Cardiac fibroblast (primary cell): Measurements from ENCODE around the gene HP1BP3.

ENCODE experiments used
- DNase-seq, 2 donors: peaks; one replicate each; pipeline versions ENCODE4 v3.0.0 to v3.0.0-alpha.2; 2010; ENCODE audit warnings: low read depth in 2 of 2
- H3K4me3 ChIP-seq, 2 donors: replicated peaks in 1 of 2; 1 replicate in 1 of 2; 2 replicates in 1 of 2; pipeline ENCODE4 v1.5.1; 2011; ENCODE audit warnings: low read depth in 2 of 2, low read length in 2 of 2, mild to moderate bottlenecking in 2 of 2, moderate library complexity in 1 of 2
- TF ChIP-seq, protein P1 (sequence below): IDR thresholded peaks from one replicate; pipeline ENCODE4 v1.5.1; 2011; ENCODE audit warnings: low read depth, mild to moderate bottlenecking, low read length, inconsistent platforms

HP1BP3 gene

DNA sequence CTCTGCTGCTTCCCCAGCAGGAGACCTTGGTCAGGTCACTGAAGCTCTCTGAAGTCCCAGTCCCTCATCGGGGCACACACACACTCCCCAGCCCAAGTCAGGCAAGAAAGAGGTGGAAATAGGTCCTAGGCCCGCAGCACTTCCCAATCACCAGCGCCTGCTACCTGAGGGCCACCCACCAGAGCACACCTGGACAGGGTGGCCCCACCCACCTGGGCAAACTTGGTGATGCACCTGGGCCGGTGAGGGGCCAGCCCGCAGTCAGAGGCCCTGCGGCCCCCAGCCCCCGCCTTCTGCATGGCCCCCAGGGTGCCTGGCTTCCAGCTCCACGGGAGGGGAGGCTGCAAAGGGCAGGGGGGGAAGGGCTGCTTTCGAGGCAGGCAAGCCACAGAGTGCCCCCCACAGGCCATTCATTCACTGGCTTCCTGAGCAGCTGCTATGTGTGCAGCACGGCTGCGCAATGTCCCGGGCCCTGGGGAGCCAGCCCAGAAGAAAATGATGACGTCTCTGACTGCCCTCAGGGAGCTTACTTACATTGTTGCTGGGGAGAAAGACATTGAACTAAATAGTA, 59.3 kb downstream of the HP1BP3 start:
- TF ChIP-seq, protein P1, sequence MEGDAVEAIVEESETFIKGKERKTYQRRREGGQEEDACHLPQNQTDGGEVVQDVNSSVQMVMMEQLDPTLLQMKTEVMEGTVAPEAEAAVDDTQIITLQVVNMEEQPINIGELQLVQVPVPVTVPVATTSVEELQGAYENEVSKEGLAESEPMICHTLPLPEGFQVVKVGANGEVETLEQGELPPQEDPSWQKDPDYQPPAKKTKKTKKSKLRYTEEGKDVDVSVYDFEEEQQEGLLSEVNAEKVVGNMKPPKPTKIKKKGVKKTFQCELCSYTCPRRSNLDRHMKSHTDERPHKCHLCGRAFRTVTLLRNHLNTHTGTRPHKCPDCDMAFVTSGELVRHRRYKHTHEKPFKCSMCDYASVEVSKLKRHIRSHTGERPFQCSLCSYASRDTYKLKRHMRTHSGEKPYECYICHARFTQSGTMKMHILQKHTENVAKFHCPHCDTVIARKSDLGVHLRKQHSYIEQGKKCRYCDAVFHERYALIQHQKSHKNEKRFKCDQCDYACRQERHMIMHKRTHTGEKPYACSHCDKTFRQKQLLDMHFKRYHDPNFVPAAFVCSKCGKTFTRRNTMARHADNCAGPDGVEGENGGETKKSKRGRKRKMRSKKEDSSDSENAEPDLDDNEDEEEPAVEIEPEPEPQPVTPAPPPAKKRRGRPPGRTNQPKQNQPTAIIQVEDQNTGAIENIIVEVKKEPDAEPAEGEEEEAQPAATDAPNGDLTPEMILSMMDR, result peak; percentile 3
- peak; percentile 32 to 41 for DNase-seq
- H3K4me3 ChIP-seq, result no peak overlapping the region

DNA sequence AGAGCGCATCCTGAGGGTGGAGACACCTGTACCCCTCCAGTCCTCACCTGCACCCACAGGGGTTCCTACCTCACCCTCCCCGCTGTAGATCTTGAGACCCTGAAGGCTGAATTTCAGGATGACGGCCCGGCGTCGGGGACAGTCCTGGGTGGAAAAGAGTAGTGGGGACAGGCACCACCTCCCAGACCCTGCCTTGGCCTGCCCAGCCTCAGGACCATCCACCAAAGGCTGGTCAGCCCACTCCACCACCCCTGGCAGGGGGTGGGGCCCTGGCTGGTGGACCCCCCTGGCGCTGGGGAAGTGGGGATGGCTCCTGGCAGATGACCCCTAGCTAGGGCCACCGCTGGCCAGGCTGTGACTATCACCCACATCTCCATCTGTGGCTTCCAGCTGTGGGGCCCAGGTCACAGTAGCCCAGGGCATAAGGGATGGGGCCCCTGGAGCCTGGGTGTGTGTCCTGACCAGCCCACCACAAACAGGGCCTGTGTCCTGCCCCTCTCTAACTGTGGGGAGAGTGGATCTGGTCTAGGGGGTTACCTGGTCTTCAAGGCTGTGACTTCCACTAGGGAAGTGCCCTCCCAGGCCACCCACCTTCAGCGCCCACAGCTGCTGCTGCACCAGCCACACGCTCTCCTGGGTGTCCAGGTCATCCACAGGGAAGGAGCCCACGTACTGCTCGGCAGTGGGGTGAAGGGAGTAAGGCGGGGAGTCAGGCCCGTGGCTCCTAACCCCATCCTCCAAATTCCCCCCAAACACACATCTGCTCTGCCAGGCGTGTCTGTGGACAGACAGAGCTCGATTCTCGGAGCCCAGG, 60.0 kb downstream of the HP1BP3 start:
- H3K4me3 ChIP-seq, result no peak overlapping the region
- TF ChIP-seq, protein P1, result no peak
- DNase-seq, result no peak

DNA sequence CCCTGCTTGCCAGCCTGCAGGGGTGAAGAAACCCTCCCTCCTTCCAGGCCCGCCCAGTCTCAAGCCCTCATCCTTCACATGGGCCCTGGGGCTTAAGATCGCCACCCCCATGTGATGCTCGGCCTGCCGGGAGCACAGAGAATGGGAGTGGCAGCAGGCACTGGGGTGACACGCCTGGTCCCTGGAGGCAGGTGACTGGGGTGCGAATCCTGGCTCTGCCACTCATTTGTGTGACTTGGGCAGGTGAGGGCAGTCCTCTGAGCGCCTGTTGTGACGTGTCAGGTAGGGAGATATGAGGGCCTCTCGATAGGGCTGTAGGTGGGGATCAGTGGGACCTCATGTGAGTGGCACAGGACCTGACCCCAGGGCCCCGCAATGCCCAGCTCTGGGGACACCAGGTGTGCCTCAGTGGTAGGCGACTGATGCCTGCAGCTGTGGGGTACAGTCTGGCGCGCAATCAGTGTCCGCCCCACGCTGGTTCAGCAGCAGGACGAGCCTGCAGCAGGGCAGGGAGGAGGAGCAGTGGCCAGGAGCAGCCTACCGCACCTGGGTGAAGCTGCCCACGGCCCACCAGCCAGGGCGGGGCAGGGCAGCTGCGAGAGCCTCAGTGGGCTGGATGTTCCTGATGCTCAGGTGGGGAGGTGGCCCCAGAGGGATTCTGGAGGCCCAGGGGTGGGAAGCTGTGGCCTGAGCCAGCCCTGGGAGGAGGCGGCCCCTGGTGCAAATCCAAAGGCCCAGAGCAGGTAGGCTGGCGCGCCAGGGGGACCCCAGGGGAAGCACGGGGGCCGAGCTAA, 60.8 kb downstream of the HP1BP3 start:
- DNase-seq, result no peak
- TF ChIP-seq, protein P1, result no peak
- no peak overlapping the region for H3K4me3 ChIP-seq

DNA sequence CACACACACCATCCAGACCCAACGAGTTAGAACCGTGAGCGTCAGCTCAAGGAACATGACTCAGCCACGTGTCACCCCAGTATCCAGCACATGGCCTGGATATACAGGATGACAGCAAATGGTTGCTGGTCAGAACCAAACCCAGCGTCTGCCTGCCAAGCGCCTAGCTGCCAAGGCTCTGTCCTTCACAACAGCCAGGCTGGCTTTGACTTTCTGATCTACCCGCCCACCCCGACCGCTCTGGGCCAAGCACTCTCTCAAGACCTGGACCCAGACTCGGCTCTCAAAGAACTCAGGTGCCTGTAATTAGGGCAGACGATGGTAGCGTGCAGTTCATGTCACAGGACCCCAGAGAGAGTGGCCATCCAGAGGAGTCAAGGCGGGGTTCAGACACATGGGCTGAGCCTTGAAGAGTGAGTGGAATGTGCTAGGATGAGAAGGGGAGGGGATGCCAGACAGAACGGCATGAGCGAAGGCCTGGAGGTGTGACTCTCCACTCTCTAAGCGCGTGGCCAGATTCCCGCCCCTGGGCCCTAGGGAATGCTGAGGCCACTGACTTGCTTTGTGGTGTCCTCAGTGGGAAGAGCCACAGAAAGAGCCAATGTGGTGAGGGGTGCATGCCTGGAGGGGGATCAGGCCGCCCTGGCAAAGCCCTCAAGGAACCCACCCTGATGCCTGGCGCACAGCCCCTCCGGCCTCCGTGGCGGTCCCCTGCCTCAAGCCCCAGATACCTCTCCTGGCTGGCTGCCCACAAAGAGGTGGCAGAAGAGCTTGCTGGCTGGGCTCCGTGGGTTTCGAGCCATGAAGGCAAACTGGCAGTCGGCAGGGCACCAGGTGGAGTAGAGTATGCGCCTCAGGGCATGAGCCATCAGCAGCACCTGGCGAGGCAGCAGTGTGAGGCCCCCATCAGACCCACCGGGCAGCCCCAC, 61.7 kb downstream of the HP1BP3 start:
- TF ChIP-seq, protein P1, result no peak
- no peak overlapping the region for H3K4me3 ChIP-seq
- peak; percentile 30 to 73 for DNase-seq

DNA sequence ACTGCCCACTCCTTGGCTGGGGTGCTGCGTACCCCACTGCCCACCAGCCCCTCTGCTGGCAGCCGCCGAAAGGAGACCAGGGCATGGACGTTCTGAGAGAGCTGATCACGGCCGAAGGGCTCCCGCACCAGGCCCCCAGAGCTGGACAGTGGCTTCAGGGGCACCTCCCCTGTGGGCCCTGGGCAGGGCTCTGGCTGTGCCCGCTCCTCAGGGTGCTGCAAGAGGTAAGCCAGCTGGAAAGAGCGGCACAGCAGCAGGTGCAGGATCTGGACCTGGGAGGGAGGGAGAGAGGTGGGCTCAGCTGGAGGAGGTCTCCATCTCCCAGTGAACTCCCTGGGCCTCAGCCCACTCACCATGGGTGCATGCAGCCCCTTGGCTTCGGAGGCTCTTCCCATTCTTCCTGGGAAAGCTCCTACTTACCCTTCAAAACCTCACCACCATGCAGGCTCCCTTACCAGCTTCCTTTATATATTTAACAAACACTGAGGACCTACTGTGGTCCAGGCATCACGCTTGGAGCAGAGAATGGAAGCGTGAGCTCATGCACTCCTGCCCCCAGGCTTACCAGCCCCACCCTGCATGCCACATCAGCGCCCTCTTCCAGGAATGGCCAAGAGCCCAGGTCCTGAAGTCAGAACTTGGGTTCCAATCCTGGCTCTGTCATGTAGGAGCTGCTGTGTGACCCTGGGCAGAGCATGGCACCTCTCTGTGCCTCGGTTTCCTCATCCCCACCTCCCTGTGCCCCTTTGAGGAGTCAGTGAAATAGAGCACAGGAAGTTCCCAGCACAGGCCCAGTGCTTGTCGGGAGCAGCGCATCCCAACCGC, 62.5 kb downstream of the HP1BP3 start:
- TF ChIP-seq, protein P1, result no peak
- H3K4me3 ChIP-seq, result no peak overlapping the region
- no peak for DNase-seq
